Stimulated activated CD8-positive, alpha-beta memory T cell treated with anti-CD3 and anti-CD28 coated beads, Interleukin-12 subunit alpha, Interleukin-12 subunit beta, amount 100 ng/mL, for 24 hours (primary cell): ENCODE measurements around the gene ARMH3.
"Not testable (repeated sequence)": the region's sequence is repeated elsewhere in the genome, so short reads cannot be mapped to it uniquely, and the experiment has no call there.

Source experiments
- DNase-seq: peaks from one replicate; pipeline ENCODE4 v3.0.0-alpha.2; 2020; ENCODE audit errors: extremely low read depth

ARMH3 gene

GRCh38 chr10:102046095-102046494, 9.9 kb downstream of the ARMH3 start:
- DNase-seq = no peak

GRCh38 chr10:102045292-102045691, 10.7 kb downstream of the ARMH3 start:
- DNase-seq = no peak

- DNase-seq = no peak
These were observed 15.5 kb downstream of the ARMH3 start for GRCh38 chr10:102040305-102041050.

- no peak for DNase-seq
These were observed 17.6 kb downstream of the ARMH3 start for GRCh38 chr10:102038410-102038809.

- not testable (repeated sequence) for DNase-seq
These were observed 20.2 kb downstream of the ARMH3 start for GRCh38 chr10:102035807-102036206.

- DNase-seq = no peak
These were observed 22.2 kb downstream of the ARMH3 start for GRCh38 chr10:102033787-102034186.

GRCh38 chr10:102027261-102027660, 28.7 kb downstream of the ARMH3 start:
- DNase-seq = no peak

GRCh38 chr10:102024799-102025198, 31.2 kb downstream of the ARMH3 start:
- no peak for DNase-seq

GRCh38 chr10:102020938-102021337, 35.0 kb downstream of the ARMH3 start:
- no peak for DNase-seq

GRCh38 chr10:102017295-102017694, 38.7 kb downstream of the ARMH3 start:
- no peak for DNase-seq

- no peak for DNase-seq
These were observed 39.6 kb downstream of the ARMH3 start for GRCh38 chr10:102016416-102016815.

GRCh38 chr10:102010961-102011360, 45.0 kb downstream of the ARMH3 start:
- DNase-seq = no peak

GRCh38 chr10:102009801-102010425, 46.1 kb downstream of the ARMH3 start:
- peak; percentile 2 for DNase-seq

- no peak for DNase-seq
These were observed 48.2 kb downstream of the ARMH3 start for GRCh38 chr10:102007796-102008195.

- not testable (repeated sequence) for DNase-seq
These were observed 48.9 kb downstream of the ARMH3 start for GRCh38 chr10:102007031-102007430.

GRCh38 chr10:102004376-102004775, 51.6 kb downstream of the ARMH3 start:
- no peak for DNase-seq

GRCh38 chr10:102003541-102003940, 52.4 kb downstream of the ARMH3 start:
- no peak for DNase-seq

GRCh38 chr10:102001435-102002068, 54.4 kb downstream of the ARMH3 start:
- no peak for DNase-seq

- no peak for DNase-seq
These were observed 58.2 kb downstream of the ARMH3 start for GRCh38 chr10:101997803-101998202.

- no peak for DNase-seq
These were observed 60.4 kb downstream of the ARMH3 start for GRCh38 chr10:101995451-101996063.

GRCh38 chr10:101993651-101994200, 62.2 kb downstream of the ARMH3 start:
- DNase-seq = no peak

GRCh38 chr10:101993221-101993620, 62.8 kb downstream of the ARMH3 start:
- no peak for DNase-seq
